ENCODE data around the gene NAA40. TPM values are rescaled to one million over a fixed set of nuclear protein-coding genes. Genes with fewer than 3 reads are reported as not detected.
"Not testable (repeated sequence)": the region's sequence is repeated elsewhere in the genome, so short reads cannot be mapped to it uniquely, and the experiment has no call there.

NAA40 gene
- total RNA-seq, 2 donors from 2014 or later = 26.0 to 29.1 TPM

DNA sequence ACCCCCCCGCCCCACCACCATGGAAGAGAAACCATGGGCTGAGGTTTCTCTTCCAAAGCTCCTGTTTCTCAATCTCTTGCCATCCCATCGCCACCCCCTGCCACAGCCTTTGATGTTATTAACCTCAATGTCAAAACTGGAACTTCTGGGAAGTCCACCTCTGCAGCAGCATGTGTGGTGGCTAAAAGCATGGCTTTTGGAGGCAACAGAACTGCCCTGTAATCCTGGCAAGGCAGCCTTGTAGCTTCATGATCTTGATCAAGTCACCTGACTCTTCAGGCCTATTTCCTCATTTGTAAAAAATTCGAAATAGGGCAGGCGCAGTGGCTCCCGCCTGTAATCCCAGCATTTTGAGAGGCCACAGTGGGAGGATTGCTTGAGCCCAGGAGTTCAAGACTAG lies 32.1 kb downstream of the NAA40 start:
- intact Hi-C loops (cut with DNase I) = no loop called here
- ATAC-seq = no peak
- no peak for DNase-seq

GRCh38 chr11:63973912-63974258 lies 35.1 kb downstream of the NAA40 start:
- intact Hi-C loops (cut with DNase I) = not testable (repeated sequence)

GRCh38 chr11:63974259-63975143 lies 35.7 kb downstream of the NAA40 start, which contains the start of gene COX8A:
Gene COX8A (plus strand): TSS chr11:63974620. CDS start chr11:63974681, 61 bp downstream.
- ATAC-seq (peak; percentile 97), DNase-seq (peak; percentile 98)
- intact Hi-C loops (cut with DNase I) = no loop called here

More at GRCh38 chr11:63973912-63974258, 35.1 kb downstream of the NAA40 start:
- not testable (repeated sequence) for DNase-seq, ATAC-seq

- intact Hi-C loops (cut with DNase I) = no loop called here
- ATAC-seq = no peak
- DNase-seq = no peak
These were observed 39.9 kb downstream of the NAA40 start for GRCh38 chr11:63978551-63979239.

DNA sequence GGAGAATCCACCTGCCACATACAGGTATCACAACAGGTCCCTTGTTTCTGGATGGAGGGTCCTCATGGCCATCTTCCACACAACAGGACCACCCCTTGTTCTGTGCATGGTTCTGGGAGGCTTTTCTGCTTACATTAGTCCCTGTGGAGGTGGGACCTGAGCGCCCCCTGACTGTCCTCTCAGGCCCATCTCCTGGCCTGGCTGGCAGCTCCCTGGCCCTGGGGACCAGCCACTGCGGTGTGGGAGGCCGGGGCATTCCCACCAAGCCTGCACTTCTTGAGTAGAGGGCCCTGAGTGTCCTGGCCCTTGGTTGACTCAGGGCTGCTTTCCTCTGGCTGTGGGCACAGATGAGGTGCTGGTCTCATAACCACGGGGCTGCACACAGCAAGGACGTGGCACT lies 40.6 kb downstream of the NAA40 start:
- ATAC-seq = no peak
- no peak for DNase-seq
- intact Hi-C loops (cut with DNase I) = no loop called here

DNA sequence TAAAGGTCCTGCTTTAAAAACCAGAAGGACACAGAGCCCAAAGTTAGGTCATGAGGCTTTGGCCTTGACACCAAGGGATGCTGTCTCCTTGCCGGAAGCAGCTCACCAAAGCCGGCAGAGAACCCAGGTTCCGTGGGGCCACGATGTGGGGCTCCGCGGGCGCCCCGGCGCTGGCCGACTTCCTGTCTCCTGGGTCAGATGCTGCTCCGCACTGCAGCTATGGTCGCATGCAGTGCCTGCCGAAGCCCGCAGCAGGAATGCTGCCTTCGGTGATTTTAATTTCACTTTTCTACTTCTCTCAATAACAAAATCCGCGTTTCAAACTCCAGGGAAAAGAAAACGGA lies 47.0 kb downstream of the NAA40 start:
- peak; percentile 61 for DNase-seq
- intact Hi-C loops (cut with DNase I) = no loop called here
- peak; percentile 45 to 60 for ATAC-seq

DNA sequence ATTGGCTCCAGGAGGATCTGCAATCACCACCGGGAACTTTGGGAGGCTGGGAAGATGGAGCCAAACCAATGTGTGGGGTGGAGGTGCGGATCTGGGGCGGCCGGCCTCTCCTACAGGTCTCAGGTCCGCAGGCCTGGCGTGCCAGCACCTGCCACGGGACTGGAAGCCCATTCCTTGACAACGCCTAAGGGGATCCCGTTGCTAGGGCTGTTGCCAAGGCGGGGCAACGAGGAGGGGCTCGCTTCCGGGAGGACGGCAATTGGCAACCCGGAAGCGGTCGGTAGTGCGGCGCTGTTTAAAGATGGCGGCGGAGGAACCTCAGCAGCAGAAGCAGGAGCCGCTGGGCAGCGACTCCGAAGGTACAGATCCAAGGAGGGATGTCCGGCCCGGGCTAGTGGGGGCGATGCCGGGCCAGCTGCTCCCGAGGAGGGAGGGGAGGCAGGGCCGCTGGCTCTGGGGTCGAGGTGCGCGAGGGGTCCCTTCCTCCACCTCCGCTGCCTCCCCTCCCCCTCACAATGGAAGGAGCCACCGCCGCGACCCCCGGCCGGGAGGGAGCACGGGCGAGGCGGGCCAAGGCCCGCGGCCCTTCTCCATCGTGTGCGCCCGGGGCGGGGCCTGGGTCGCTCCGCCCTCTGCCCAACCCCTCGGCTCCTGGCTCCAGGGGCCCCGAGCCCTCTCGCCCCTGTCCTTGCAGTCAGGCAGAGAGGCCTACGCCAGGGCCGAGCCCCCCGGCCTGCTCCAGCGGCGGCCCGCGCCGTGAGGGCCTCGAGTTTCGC lies 47.5 kb downstream of the NAA40 start, which contains the start of gene OTUB1:
Gene OTUB1 (plus strand): TSS at position 283 of the 776 bp plus-strand sequence. CDS start 19 bp downstream, at position 302.
- DNase-seq (peak; percentile 94), ATAC-seq (peak; percentile 97)
- intact Hi-C loops (cut with DNase I) = no loop called here

GRCh38 chr11:63986932-63987513 lies 48.2 kb downstream of the NAA40 start:
- intact Hi-C loops (cut with DNase I) = no loop called here
- ATAC-seq (no peak), DNase-seq (no peak)

DNA sequence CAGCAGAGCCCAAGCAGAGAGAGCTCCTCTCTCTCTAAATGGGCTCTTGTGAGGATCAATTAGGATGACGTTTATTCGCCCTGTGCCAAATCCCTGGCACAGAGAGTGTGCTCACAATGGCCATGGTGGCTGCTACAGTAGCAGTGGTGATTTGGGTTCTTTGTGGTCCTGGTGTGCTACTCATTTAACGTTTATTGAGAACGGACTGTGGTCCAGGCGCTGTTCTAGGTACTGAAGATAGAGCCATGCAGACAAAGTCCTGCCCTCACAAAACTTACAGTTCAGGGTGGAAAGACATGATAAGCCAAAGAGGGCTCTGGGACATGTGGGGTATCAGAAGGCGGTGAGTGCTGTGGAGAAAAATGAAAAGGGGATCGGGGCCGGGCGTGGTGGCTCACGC lies 52.8 kb downstream of the NAA40 start:
- DNase-seq (no peak), ATAC-seq (no peak)
- intact Hi-C loops (cut with DNase I) = no loop called here

- intact Hi-C loops (cut with DNase I) = no loop called here
- ATAC-seq (no peak), DNase-seq (no peak)
These were observed 54.3 kb downstream of the NAA40 start for GRCh38 chr11:63993100-63993499.

GRCh38 chr11:63993993-63994392 lies 55.2 kb downstream of the NAA40 start:
- DNase-seq = no peak
- ATAC-seq = no peak
- intact Hi-C loops (cut with DNase I) = no loop called here

- intact Hi-C loops (cut with DNase I) = no loop called here
- DNase-seq (no peak), ATAC-seq (no peak)
These were observed 57.7 kb downstream of the NAA40 start for GRCh38 chr11:63996512-63996911.

GRCh38 chr11:63997104-63997700 lies 58.4 kb downstream of the NAA40 start:
- ATAC-seq (no peak), DNase-seq (no peak)
- intact Hi-C loops (cut with DNase I) = no loop called here

DNA sequence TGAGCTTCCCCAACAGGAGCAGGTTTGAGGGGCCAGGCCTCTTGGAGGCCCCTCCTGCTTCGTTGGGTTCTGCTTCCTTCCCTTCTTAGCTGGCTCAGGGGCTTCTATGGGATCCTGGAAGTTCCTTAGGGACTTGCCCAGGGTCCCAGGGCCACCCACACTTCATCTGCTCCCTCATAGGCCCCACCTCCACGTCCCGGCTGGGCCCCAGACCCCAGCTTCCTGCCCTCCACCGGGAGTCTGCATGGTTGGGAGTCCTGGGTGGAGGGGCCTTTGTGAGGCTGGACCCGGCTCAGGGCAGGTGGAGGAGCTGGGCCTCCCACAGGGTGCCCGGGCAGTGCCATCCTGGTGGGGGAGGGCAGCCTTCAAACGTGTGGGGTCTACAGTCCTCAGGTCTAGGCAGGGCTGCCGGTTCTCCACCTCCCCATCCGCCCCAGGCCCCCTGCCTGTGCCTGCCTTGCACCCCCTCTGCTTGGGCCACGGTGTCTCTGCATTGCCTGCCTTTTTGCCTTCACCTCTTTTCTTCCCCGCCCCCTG lies 59.1 kb downstream of the NAA40 start:
- DNase-seq (no peak), ATAC-seq (no peak)

DNA sequence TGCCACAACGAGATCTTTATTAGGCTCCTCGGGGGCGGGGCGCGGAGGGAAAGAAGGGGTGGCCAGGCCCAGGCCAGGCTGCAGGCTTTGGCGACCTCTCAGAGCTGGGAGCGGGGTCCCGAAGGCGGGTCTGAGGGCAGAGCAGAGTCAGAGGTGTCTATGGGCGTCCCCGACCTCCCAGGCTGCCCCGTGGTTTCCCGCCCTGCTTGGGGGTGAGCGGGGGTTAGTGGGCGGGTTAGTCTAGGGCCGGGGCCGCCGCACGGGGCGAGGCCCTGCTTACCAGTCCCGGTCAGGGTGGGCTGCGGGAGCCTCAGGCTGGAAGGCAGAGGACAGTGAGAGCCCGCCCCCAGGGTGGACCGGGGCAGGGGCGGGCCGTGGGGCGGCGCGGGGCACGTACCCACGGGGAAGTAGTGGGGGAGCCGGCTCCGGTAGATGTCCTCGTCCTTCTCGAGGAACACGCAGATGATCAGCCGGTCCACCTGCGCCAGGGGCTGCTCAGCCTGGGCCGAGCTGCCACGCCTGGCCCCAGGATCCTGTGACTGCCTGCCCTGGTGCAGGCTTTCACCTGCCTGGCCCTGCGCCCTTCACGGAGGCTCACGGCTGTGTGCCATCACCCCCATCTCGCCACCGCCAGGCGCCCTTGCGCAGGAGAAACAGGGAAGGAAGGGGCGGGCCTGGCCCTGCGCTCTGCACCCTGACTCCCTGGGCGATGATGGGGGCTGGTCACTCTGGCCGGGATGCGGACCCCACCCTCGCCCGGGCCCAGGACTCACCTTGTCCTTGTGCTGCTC lies 60.0 kb downstream of the NAA40 start:
- intact Hi-C loops (cut with DNase I) = loop anchor here in 1 of 2 donors (2.0 kb wide), 1 partner anchor 150 kb away; no protein-coding TSS in a partner anchor
- DNase-seq = no peak
- ATAC-seq = peak in 1 of 2 donors; percentile 1

More for the DNA sequence above, 59.1 kb downstream of the NAA40 start:
- intact Hi-C loops (cut with DNase I) = loop anchor here in 1 of 2 donors (2.0 kb wide), 1 partner anchor 151 kb away; no protein-coding TSS in a partner anchor

- DNase-seq (peak; percentile 71), ATAC-seq (peak; percentile 39 to 62)
- intact Hi-C loops (cut with DNase I) = loop anchor here (2.0 kb wide), 1 partner anchor 149 kb away; no protein-coding TSS in a partner anchor
These were observed 60.7 kb downstream of the NAA40 start for GRCh38 chr11:63999349-64000025.
